ENCODE measurements around the gene EPHX1.
"Not testable (repeated sequence)": the region's sequence is repeated elsewhere in the genome, so short reads cannot be mapped to it uniquely, and the experiment has no call there.

The EPHX1 gene

DNA sequence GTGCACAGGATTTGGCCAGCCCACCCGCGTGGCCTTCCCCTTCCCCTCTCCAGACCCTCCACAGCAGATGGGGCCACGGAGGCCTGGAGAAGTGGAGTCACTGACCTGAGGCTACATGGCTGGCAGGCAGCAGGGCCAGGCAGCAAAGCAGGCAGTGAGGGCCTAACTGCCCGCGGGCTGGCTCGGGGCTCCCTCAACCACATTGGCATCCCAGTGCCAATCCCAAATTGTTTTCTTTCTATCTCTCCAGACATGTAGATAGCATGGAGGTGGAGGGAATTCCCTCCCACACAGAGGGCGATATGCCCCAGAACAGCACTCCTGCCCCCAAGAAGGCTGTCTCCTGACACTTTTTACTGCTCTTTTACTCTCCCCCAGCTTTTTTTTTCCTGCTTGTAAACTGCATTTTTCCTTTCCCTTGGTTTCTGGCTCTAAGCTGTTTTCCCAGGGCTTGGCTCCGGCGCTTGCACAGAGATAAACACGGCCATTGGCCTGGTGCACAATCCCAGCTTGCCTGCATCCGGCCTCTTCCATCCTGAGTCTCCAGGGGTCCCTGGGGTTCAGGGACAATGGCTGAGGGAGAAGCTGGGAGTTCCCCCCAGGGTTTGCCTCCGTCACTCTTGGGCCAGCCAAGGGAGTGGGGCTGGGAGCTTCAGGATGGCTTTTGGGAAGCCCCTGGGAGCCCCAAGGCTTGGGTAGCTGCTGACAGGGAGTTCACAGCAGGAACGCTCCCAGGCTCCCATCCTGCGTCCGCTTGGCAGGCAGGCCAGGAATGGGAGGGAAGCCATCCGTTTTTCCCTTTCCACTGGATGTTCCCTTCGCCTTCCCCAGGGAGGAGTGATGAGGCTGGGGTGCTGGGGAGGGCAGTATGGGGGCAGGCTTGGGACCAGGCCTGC is 7.0 kb downstream of the EPHX1 start:
- DNase-seq (ENCODE audit: low read depth), result no peak

DNA sequence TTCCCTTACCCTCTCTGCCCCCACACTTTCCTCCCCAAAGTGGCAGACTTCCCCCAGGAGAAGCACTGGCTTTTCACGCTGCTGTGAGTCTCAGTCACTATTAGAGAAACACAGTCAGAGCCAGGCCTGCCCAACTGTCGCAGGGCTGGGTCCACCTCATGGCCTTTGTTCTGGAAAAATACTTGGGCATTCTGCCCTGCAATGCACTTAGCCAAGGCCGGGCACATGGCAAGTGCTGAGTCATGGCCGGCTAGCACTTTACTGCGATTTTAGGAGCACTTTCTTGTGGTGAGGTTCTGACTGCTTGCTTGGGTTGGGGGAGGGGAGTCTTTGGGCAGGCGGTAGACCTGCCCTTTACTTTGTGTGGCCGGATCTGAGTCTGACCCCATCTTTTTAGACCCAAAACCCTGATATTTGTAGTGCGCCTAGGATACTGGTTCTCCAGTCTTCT is 7.7 kb downstream of the EPHX1 start:
- DNase-seq (ENCODE audit: low read depth), result no peak

DNA sequence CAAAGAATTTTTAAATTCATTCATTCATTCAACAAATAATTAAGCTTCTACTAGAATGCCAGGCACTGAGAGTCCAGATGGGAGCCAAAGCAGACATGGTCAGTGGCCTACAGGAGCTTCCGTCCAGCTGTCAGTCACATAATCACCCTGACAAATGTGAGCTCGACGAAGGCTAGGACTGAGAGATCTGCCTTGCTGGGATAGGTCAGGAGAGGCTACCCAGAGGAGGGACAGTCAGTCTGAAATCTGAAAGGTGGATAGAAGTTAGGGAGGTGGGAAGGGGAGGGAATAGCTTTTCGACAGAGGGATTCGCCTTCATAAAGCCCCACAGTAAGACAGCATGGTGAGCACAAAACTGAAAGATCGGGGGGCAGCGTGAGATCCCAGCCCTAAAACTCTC is 8.3 kb downstream of the EPHX1 start:
- DNase-seq (ENCODE audit: low read depth), result no peak

DNA sequence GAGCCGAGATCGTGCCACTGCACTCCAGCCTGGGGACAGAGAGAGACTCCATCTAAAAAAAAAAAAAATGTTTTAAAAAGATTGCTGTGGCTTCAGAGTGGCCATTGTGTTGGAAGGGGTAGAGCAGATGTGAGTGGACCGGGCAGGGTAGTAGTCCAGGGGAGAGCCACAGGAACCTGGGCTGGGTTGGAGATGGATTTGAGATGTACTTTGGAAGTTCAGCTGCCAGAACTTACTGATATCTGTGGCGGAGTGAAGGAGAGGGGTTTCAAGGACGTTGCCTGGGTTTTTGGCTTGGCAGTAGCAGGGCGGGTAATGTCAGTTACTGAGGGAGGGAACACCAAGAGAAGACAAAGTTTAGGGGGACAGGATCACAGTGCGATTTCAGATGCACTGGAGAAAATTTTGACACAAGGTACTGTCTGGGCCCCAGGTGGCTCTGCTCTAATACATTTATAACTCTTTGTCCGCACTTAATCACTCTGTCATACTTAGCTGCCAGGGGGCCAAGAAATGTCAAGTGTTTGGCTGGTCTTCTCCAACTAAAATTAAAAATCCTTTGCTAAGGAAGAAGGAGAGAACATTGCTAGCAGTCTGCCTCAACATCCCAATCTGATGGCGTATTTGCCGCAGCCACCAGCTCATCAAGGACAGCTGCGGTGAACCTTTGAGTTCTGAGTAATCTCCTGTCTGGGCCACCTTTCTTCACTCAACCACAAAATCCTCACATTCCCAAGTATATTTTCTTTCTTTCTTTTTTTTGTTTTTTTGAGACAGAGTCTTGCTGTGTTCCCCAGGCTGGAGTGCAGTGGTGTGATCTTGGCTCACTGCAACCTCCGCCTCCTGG is 9.6 kb downstream of the EPHX1 start:
- no peak for DNase-seq (ENCODE audit: low read depth)

DNA sequence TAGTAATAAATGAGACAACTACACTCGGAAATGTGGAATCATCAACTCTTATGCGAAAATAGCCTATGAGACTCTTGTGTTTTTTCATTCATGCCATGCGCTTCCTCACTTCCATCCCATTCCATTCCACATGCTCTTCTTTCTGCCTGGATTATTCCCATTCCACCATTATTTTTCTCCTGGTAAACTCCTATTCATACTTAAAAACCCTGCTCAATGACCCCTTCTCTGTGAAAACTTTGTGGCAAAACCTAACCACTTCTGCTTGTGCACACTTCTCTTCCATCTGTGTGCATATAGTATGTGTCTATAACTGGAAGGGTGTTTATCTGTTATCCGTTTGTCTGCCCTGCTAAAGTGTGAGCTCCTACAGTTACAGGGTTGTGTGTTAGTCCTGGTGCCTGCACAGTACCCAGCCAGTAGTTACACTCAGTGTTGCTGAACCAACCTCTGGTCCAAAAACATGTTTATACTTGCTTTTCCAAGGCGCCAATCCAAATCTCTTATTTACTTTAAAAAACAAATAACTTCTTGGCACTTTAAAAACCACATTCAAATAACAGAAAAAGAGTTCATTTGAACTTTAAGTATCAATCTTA is 10.7 kb downstream of the EPHX1 start:
- DNase-seq (ENCODE audit: low read depth), result no peak

DNA sequence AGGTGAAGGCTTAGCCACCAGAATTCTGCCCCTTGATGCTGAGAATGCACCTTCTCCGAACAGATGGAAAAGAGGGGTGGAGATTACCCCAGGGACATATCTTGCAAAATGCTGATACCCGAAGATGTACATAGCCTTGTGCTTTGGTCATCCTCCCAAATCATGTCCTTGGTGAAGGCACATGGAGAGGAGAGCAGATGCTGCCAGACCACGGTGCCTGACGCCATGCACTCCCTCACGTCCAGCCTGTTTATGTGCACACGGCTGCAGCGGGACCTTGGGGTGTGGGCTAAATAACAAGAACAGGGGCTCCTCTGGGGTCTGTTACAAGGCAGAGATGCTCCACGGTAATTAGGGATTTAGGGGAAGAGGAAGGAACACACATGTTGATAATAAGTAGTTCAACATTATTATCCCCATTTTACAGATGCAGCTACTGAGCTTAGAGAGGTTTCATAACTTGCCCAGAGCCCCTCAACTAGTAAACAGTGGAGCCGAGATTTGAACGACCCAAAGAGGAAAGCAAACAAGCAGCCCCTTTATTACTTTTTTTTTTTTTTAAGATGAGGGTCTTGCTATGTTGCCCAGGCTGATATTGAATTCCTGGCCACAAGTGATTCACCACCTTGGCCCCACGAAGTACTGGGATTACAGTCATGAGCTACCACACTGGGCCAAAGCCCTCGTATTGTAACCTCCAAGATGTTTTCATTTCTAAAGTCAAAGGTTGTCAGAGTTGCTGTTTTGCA is 12.9 kb downstream of the EPHX1 start:
- no peak for DNase-seq (ENCODE audit: low read depth)

DNA sequence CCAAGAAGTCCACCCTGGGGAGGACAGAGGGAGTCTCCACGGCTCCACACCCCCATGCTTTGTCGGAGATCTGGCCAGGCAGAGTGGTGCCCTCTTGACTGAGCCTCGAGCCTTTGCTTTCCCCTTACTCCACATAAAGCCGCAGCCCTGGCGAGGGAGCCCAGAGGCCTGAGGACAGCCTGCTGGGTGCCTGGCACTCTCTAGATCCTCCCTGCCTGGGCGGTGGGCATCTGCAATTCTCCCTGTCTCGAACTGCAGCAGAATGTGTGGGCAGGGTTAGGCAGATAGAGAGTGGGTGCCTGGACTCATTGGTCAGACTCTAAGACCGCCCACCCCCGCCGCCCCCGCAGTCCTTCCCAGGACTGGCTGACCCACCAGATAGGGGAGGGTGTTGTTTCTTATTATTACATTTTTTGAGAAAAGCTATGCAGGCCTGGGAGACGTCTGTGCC is 13.9 kb downstream of the EPHX1 start:
- no peak for DNase-seq (ENCODE audit: low read depth)

DNA sequence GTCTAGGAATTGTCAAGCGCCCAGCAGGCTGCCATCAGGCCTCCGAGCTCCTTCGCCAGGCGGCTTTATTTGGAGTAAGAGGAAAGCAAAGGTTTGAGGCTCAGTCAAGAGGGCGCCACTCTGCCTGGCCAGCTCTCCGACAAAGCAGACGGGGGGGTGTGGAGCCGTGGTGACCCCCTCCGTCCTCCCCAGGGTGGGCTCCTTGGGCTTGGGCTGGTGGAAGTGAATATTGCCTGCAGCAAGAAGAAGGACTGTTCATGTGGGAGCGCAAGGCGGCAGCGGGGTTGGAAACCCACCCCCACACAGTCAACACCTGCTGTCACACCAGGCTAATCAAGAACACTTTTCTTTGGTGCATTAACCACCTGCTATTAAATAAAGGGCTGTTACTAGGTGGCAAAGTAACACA is 14.6 kb downstream of the EPHX1 start:
- no peak for DNase-seq (ENCODE audit: low read depth)

DNA sequence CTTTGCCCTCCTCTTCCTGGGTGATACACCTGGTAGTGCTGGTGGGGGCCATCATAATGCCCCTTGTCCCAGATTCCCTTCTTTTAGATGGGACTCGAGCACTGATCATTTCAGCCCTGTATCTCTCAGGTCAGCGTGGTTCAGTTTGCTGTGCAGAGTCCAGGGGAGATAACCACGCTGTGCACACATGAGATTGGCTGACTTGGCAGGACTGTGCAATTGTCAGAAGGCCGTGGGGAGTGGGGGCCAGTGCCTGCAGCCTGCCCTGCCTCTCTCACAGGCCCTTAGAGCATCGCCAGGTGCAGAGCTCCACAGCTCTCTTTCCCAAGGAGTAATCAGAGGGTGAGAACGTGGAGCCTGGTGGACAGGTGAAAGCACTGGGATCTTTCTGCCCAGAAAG is 15.2 kb downstream of the EPHX1 start:
- DNase-seq (ENCODE audit: low read depth), result no peak

DNA sequence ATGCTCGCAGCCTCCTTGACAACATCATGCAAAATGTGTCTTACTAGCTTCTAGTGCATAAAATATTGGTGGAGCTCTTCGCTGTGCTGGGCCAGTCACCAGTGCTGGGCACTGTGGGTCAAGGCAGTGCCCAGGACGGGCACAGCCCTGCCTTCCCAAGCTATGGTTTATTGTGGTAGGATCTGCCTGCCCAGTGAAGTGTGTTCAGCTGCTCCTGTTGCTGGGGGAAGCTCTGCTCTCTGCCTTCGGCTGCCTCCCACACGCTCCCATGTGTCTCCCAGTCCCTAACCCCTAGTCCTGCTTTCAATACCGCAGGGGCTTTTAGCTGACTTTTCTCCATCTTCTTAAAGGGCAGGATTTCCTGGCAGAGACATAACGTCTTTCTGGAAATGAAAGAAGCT is 15.7 kb downstream of the EPHX1 start:
- DNase-seq (ENCODE audit: low read depth), result no peak

DNA sequence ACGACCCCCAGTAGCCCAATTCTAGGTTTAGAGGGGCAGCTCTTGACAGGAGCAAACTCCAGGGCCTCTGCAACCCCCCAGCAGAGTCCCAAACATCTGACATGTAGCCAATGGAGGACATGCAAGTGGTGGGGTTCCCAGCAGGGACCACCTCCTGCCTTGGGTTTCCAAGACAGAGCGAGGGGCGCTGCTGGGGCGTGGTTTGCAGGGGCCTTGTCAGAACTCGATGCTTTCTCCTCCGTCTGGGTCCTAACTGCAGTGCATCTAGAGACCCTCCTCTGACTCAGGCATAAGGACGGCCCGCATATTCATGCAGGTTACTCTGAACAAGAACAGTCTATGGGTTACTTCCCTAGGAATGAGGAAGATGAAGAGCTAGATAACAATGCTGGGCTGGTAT is 17.2 kb downstream of the EPHX1 start:
- no peak for DNase-seq (ENCODE audit: low read depth)

DNA sequence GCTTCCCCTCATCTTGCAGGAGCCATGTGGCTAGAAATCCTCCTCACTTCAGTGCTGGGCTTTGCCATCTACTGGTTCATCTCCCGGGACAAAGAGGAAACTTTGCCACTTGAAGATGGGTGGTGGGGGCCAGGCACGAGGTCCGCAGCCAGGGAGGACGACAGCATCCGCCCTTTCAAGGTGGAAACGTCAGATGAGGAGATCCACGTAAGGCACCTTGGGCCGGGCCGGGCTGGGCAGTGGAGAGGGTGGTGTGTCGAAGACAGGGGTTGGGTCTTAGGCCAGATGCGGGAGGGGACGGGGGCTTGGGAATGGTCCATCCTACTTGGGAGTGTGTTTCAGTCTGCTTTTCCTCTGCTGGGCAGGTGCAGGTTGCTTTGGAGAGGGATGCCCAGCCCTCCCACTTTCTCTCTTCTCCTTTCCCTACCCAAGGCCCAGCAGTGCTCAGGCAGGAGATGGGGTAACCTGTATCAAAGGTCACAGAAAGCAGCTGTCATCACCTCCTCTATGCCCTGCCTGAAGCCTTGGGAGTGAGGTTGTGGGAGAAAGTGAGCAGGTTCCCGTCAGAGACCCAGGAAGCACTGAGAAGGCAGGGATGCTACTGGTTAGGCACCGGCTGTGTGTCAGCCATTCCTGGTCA is 18.9 kb downstream of the EPHX1 start:
- DNase-seq (ENCODE audit: low read depth), result no peak

DNA sequence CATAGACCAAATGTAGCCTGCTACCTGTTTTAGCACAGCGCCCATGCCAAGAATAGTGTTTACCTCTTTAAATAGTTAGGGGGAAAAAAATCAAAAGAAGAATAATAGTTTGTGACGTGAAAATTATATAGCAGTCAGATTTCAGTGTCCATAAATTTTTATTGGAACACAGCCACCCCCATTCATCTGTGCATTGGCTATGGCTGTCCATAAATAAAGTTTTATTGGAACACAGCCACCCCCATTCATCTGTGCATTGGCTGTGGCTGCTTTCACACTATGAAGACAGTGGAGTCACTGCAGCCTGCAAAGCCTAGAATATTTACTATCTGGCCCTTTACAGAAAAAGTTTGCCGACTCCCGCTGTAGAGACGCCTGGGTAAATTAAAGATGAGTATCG is 20.9 kb downstream of the EPHX1 start:
- no peak for DNase-seq (ENCODE audit: low read depth)

DNA sequence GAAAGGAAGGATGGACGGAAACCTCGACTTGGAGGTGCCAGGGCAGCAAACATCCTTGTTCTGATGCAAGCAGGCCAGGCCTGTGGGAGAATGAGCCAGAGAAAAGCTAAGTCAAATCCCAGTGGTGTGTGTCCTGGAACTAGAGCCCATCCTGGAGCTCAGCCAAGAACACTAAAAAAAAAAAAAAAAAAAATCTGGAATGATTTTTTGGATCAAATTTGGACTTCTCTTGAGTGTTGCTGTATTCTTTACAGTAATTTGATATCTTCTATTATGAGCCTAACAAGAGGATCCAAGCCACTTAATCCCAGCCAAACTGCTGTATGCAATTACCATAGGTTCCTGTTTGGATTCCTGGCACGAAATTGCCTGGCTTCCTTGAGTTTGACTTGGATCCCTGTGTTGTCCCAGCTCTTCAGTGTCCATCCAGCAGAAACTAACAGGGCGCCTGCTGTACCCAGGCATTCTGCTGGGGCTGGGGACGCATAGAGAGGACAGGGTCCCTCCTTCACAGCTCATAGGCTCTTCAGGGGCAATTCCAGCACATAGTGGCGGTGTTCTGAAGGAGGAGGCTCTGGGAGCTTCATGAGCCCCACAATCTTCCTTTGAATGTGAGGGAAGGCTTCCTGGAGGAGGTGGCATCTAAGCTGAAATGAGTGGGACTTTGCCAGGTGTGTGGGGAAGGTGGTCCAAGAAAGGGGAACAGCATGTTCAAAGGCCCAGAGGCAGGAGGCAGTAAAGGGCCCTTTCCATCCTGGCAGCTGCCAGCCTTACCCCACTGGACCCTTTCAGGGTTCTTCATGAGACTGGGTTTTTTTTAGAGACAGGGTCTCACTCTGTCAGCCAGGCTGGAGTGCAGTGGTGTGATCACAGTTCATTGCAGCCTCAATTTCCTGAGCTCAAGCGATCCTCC is 24.7 kb downstream of the EPHX1 start:
- DNase-seq (ENCODE audit: low read depth), result no peak

DNA sequence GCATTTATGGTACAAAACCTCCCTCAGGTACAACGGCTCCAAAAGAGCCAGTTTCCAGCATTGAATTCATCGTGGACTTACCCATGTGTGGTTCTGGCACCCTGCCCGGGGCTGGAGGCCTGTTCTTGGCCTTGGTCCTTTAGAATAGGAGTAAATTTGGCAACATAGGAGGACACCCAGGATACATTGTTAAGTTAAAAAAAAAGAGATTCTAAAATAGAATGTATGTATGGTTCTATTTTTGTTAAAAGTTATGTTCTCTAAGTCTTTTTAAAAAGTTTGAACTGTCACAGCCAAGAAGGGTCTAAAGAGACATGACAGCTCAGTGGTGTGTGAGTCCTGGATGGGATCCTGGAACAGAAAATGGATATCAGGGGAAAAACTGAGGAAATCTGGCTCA is 25.9 kb downstream of the EPHX1 start:
- DNase-seq (ENCODE audit: low read depth), result no peak

DNA sequence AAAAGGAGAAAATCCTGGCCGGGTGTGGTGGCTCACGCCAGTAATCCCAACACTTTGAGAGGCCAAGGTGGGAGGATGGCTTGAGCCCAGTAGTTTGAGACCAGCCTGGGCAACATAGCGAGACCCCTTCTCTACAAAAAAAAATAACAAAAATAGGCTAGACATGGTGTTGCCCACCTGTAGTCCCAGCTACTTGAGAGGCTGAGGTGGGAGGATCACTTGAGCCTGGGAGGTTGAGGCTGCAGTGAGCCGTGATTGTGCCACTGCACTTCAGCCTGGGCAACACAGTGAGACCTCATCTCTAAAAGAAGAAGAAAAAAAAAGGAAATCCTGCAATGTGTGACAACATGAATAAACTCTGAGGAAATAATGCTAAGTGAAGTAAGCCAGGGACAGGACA is 26.4 kb downstream of the EPHX1 start:
- not testable (repeated sequence) for DNase-seq (ENCODE audit: low read depth)

DNA sequence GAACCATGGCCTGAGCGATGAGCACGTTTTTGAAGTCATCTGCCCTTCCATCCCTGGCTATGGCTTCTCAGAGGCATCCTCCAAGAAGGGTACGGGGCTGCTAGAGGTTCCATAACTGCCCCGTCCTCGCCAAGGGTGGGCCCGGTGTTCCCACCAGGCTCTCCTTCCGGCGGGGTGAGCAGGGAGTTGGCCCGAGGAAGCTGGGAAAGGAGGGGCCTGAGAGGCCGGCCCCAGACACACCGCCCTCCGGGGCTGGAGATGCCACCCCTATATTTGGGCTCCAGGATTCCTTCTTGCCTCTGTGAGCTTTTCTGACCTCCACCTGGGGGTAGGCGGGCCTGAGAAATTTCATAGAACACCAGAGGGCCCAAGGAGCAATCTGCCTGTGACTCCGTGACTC is 28.9 kb downstream of the EPHX1 start:
- no peak for DNase-seq (ENCODE audit: low read depth)

DNA sequence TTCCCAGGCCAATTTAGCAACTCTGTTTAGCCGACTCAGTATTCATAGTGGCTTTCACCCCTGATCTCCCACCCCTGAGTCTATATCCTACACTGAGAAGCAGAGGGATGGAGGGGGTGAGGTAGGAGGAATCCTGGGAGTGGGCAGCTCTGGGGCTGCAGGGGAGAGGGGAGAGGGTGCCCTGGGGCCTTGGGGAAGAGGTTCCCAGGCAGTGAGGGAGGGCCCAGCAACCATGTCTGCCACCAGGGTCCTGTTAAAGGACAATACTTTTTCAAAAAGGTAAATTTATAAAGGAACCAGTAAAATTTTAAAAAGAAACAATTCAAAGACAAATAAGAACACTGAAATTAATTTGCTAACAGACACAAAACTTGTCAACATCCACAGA is 30.3 kb downstream of the EPHX1 start:
- DNase-seq (ENCODE audit: low read depth), result no peak

DNA sequence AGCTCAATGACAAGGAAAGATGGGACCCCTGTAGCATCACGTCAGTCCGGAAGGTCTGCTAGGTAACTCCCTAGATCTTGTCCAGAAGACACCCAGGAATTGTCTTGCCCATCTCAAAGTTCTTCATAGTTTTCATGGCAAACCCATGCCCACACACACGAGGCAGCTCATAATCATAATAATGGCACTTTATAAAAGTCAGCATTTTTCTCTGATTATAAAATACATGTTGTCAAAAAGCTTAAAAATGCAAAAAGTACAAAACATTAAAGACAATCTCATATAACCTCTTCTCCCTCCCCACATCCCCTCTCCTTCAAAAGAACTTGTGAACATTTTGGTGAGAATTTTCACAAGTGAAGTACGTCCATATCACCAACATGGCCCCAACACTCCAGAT is 30.8 kb downstream of the EPHX1 start:
- no peak for DNase-seq (ENCODE audit: low read depth)

DNA sequence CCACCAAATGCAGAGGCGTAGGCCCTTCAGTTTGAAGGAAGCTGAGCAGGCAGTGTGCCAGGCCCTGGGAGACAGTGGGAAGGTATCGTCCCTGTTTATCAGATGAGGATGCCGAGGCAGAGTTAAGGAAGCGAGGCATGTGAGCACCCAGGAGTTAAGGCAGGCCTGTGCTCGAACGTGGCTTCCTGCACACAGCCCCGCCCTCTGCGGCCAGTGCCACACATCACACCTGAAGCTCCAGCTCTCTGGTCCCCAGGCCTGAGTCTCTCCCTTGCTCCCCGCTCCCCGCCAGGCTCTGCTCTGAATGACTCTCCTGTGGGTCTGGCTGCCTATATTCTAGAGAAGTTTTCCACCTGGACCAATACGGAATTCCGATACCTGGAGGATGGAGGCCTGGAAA is 32.1 kb downstream of the EPHX1 start:
- DNase-seq (ENCODE audit: low read depth), result no peak
